ENCODE results near the gene BEX1.

Gene BEX1

DNA sequence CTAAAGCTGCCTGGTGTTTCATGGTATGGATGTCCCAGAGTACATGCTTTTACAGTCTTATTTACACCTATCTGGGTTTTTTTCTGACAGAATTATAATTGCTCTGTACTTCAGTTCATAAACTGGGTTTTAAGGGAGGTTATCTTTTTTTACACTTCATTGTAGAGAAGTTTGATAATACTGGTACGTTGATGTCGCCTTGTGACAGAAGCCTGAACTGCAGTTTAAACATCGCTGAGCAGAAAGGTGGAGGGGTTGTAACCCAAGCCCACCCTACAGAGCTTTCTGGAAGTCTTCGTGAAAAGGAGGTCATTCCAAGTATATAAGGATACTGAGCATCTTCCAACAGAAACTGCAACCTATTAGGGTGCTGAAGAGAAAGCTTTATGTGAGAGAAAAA lies 46.4 kb downstream of the BEX1 start:
- Histone ChIP-seq H3K9me3 (ENCODE audit: control insufficient read depth, low read length) (no peaks in the 10 kb centered on the region), H3K4me1 (ENCODE audit: control insufficient read depth, insufficient read depth, low read length, poor library complexity, severe bottlenecking) (no peaks in the 10 kb centered on the region), H3K27me3 (replicated peaks; ENCODE audit: control insufficient read depth, insufficient read depth, low read length, poor library complexity, severe bottlenecking) (no peaks in the 10 kb centered on the region), H3K36me3 (ENCODE audit: control insufficient read depth, insufficient read depth, low read length) (no peaks in the 10 kb centered on the region), H3K27ac (ENCODE audit: insufficient read depth, low read length, poor library complexity, severe bottlenecking) (no peak overlapping the region), H3K4me3 (ENCODE audit: insufficient read depth, low read depth, low read length, poor library complexity, severe bottlenecking) (no peak overlapping the region)
- no peak for DNase-seq

DNA sequence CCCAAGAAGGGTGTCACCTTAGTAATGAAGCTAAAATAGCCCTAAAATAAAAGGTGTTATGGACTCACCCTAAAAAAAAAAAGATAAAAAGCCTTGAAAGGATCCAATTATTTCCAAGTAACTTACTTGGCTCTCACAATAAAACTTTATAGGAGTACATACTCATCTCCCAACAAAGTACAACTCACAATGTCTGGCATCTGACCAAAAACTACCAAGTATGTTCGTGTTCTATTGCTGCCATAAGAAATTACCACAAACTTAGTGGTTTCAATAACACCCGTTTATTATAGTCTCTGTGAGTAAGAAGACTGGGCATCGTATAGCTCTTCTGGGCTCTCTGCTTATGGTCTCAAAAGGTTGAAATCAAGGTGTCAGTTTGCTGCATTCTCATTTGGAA lies 51.0 kb downstream of the BEX1 start:
- H3K4me3 ChIP-seq (ENCODE audit: insufficient read depth, low read depth, low read length, poor library complexity, severe bottlenecking): no peak overlapping the region

More for the DNA sequence above, 51.0 kb downstream of the BEX1 start:
- no peak overlapping the region for H3K27ac ChIP-seq (ENCODE audit: insufficient read depth, low read length, poor library complexity, severe bottlenecking)
- H3K36me3 ChIP-seq (ENCODE audit: control insufficient read depth, insufficient read depth, low read length): no peaks in the 10 kb centered on the region
- H3K9me3 ChIP-seq (ENCODE audit: control insufficient read depth, low read length): no peaks in the 10 kb centered on the region
- H3K4me1 ChIP-seq (ENCODE audit: control insufficient read depth, insufficient read depth, low read length, poor library complexity, severe bottlenecking): no peaks in the 10 kb centered on the region
- DNase-seq: no peak
- H3K27me3 ChIP-seq (replicated peaks; ENCODE audit: control insufficient read depth, insufficient read depth, low read length, poor library complexity, severe bottlenecking): no peaks in the 10 kb centered on the region

All from effector memory CD4-positive, alpha-beta T cell (primary cell).